ENCODE measurements around the gene UBA1.

The UBA1 gene

GRCh38 chrX:47231167-47231566, 37.5 kb downstream of the UBA1 start:
- Mint-ChIP-seq H3K9me3 (no peaks in the 10 kb centered on the region), H3K27ac (no peak overlapping the region), H3K36me3 (peaks cover 22 to 45% of the 10 kb centered on the region in 2 donors), H3K4me3 (peak overlapping the region in 1 of 2 donors; percentile 3), H3K27me3 (no peaks in the 10 kb centered on the region), H3K4me1 (peaks cover 8 to 9% of the 10 kb centered on the region in 2 donors)
- DNase-seq (no peak), ATAC-seq (replicated peaks) (no peak)

GRCh38 chrX:47232197-47232802, 38.7 kb downstream of the UBA1 start:
- H3K9me3 Mint-ChIP-seq = no peaks in the 10 kb centered on the region
- H3K36me3 Mint-ChIP-seq = peaks cover 19 to 34% of the 10 kb centered on the region in 2 donors
- peaks cover 8 to 9% of the 10 kb centered on the region in 2 donors for H3K4me1 Mint-ChIP-seq
- ATAC-seq (replicated peaks) (no peak), DNase-seq (no peak)
- peak overlapping the region; percentile 97 for H3K27ac Mint-ChIP-seq
- peak overlapping the region; percentile 88 to 91 for H3K4me3 Mint-ChIP-seq
- H3K27me3 Mint-ChIP-seq = no peaks in the 10 kb centered on the region

GRCh38 chrX:47232803-47233332, 39.2 kb downstream of the UBA1 start, which contains the start of gene USP11:
TSS of gene USP11 (plus strand) at chrX:47233009. CDS start at chrX:47233044, 35 bp downstream.
- H3K27me3 Mint-ChIP-seq = no peaks in the 10 kb centered on the region
- ATAC-seq (replicated peaks) = peak; percentile 41 to 49
- peak within 1 kb of the TSS; percentile 97 for H3K27ac Mint-ChIP-seq

GRCh38 chrX:47233333-47234113, 39.9 kb downstream of the UBA1 start:
- H3K9me3 Mint-ChIP-seq = no peaks in the 10 kb centered on the region

More at GRCh38 chrX:47232803-47233332, 39.2 kb downstream of the UBA1 start, which contains the start of gene USP11:
- Mint-ChIP-seq H3K4me1 (peaks cover 8 to 9% of the 10 kb centered on the region in 2 donors), H3K9me3 (no peaks in the 10 kb centered on the region), H3K4me3 (peak within 1 kb of the TSS; percentile 88 to 91), H3K36me3 (peaks cover 19 to 33% of the 10 kb centered on the region in 2 donors)
- peak; percentile 51 for DNase-seq

GRCh38 chrX:47234583-47234982, 41.0 kb downstream of the UBA1 start:
- Mint-ChIP-seq H3K27me3 (no peaks in the 10 kb centered on the region), H3K27ac (peak overlapping the region; percentile 56), H3K4me3 (peak overlapping the region; percentile 41 to 88), H3K9me3 (no peaks in the 10 kb centered on the region), H3K4me1 (peaks cover 8 to 10% of the 10 kb centered on the region in 2 donors), H3K36me3 (peaks cover 7 to 22% of the 10 kb centered on the region in 2 donors)
- DNase-seq (no peak), ATAC-seq (replicated peaks) (no peak)

More at GRCh38 chrX:47233333-47234113, 39.9 kb downstream of the UBA1 start:
- DNase-seq = peak; percentile 91
- Mint-ChIP-seq H3K27me3 (no peaks in the 10 kb centered on the region), H3K4me1 (peaks cover 8 to 9% of the 10 kb centered on the region in 2 donors), H3K36me3 (peaks cover 15 to 28% of the 10 kb centered on the region in 2 donors), H3K4me3 (peak overlapping the region; percentile 88 to 91), H3K27ac (peak overlapping the region; percentile 97)
- ATAC-seq (replicated peaks) = peak; percentile 91 to 92

GRCh38 chrX:47235691-47236103, 42.1 kb downstream of the UBA1 start:
- peaks cover 8 to 27% of the 10 kb centered on the region in 2 donors for H3K36me3 Mint-ChIP-seq
- peak overlapping the region; percentile 1 for H3K27ac Mint-ChIP-seq
- no peaks in the 10 kb centered on the region for H3K27me3 Mint-ChIP-seq
- H3K4me3 Mint-ChIP-seq = peak overlapping the region in 1 of 2 donors; percentile 8
- H3K4me1 Mint-ChIP-seq = peaks cover 8 to 10% of the 10 kb centered on the region in 2 donors
- DNase-seq = no peak
- H3K9me3 Mint-ChIP-seq = no peaks in the 10 kb centered on the region
- ATAC-seq (replicated peaks) = no peak

GRCh38 chrX:47239199-47239598, 45.6 kb downstream of the UBA1 start:
- Mint-ChIP-seq H3K4me1 (peaks cover 7 to 8% of the 10 kb centered on the region in 2 donors), H3K27ac (no peak overlapping the region), H3K27me3 (no peaks in the 10 kb centered on the region), H3K4me3 (no peak overlapping the region), H3K36me3 (peaks cover 12 to 44% of the 10 kb centered on the region in 2 donors), H3K9me3 (no peaks in the 10 kb centered on the region)
- DNase-seq (no peak), ATAC-seq (replicated peaks) (no peak)

GRCh38 chrX:47239898-47240545, 46.4 kb downstream of the UBA1 start:
- no peak overlapping the region for H3K4me3 Mint-ChIP-seq
- peaks cover 7% of the 10 kb centered on the region in 2 donors for H3K4me1 Mint-ChIP-seq
- ATAC-seq (replicated peaks) (no peak), DNase-seq (no peak)
- H3K27me3 Mint-ChIP-seq = no peaks in the 10 kb centered on the region
- peaks cover 12 to 51% of the 10 kb centered on the region in 2 donors for H3K36me3 Mint-ChIP-seq
- H3K27ac Mint-ChIP-seq = no peak overlapping the region
- no peaks in the 10 kb centered on the region for H3K9me3 Mint-ChIP-seq

GRCh38 chrX:47240619-47241018, 47.0 kb downstream of the UBA1 start:
- peaks cover 1 to 3% of the 10 kb centered on the region in 2 donors for H3K4me1 Mint-ChIP-seq
- H3K9me3 Mint-ChIP-seq = no peaks in the 10 kb centered on the region
- ATAC-seq (replicated peaks) (no peak), DNase-seq (no peak)
- H3K27me3 Mint-ChIP-seq = no peaks in the 10 kb centered on the region
- H3K36me3 Mint-ChIP-seq = peaks cover 10 to 48% of the 10 kb centered on the region in 2 donors
- no peak overlapping the region for H3K4me3 Mint-ChIP-seq
- H3K27ac Mint-ChIP-seq = no peak overlapping the region

- DNase-seq (no peak), ATAC-seq (replicated peaks) (no peak)
- Mint-ChIP-seq H3K27ac (peak overlapping the region; percentile 32), H3K9me3 (no peaks in the 10 kb centered on the region), H3K36me3 (peaks cover 10 to 56% of the 10 kb centered on the region in 2 donors), H3K4me3 (no peak overlapping the region), H3K27me3 (no peaks in the 10 kb centered on the region), H3K4me1 (peaks cover 0 to 3% of the 10 kb centered on the region in 2 donors)
Measured at GRCh38 chrX:47241201-47242011, 47.8 kb downstream of the UBA1 start.

GRCh38 chrX:47242321-47242720, 48.7 kb downstream of the UBA1 start:
- ATAC-seq (replicated peaks) (no peak), DNase-seq (no peak)
- Mint-ChIP-seq H3K27ac (no peak overlapping the region), H3K36me3 (peaks cover 10 to 57% of the 10 kb centered on the region in 2 donors), H3K9me3 (no peaks in the 10 kb centered on the region), H3K27me3 (no peaks in the 10 kb centered on the region), H3K4me3 (no peak overlapping the region), H3K4me1 (peaks cover 0 to 1% of the 10 kb centered on the region in 2 donors)

GRCh38 chrX:47243351-47243750, 49.7 kb downstream of the UBA1 start:
- peaks cover 0 to 1% of the 10 kb centered on the region in 2 donors for H3K4me1 Mint-ChIP-seq
- no peaks in the 10 kb centered on the region for H3K27me3 Mint-ChIP-seq
- peaks cover 16 to 63% of the 10 kb centered on the region in 2 donors for H3K36me3 Mint-ChIP-seq
- ATAC-seq (replicated peaks) (no peak), DNase-seq (no peak)
- H3K27ac Mint-ChIP-seq = no peak overlapping the region
- H3K4me3 Mint-ChIP-seq = no peak overlapping the region
- H3K9me3 Mint-ChIP-seq = no peaks in the 10 kb centered on the region

- Mint-ChIP-seq H3K9me3 (no peaks in the 10 kb centered on the region), H3K27me3 (no peaks in the 10 kb centered on the region), H3K27ac (no peak overlapping the region), H3K4me1 (no peaks in the 10 kb centered on the region), H3K4me3 (no peak overlapping the region), H3K36me3 (peaks cover 22 to 68% of the 10 kb centered on the region in 2 donors)
- DNase-seq (no peak), ATAC-seq (replicated peaks) (no peak)
Measured at GRCh38 chrX:47244676-47245075, 51.0 kb downstream of the UBA1 start.

All from stimulated activated naive B cell treated with anti-CD40 and anti-IgM and Interleukin-4, amounts not matched to agents 10 μg/mL and 1 μg/mL and 100 μg/mL, for 72 hours (primary cell).